Measurements from ENCODE around the gene ZXDC.

Gene ZXDC

GRCh38 chr3:126454437-126455198 lies 21.1 kb downstream of the ZXDC start:
- no peak for DNase-seq (ENCODE audit: low spot score)

GRCh38 chr3:126454025-126454424 lies 21.7 kb downstream of the ZXDC start:
- no peak for DNase-seq (ENCODE audit: low spot score)

GRCh38 chr3:126452213-126452612 lies 23.5 kb downstream of the ZXDC start:
- no peak for DNase-seq (ENCODE audit: low spot score)

- DNase-seq (ENCODE audit: low spot score), result no peak
Observed at GRCh38 chr3:126451511-126451910, 24.2 kb downstream of the ZXDC start.

GRCh38 chr3:126450744-126451143 lies 24.9 kb downstream of the ZXDC start:
- DNase-seq (ENCODE audit: low spot score), result no peak

GRCh38 chr3:126450219-126450618 lies 25.5 kb downstream of the ZXDC start:
- no peak for DNase-seq (ENCODE audit: low spot score)

GRCh38 chr3:126449621-126450051 lies 26.1 kb downstream of the ZXDC start:
- DNase-seq (ENCODE audit: low spot score), result no peak

- no peak for DNase-seq (ENCODE audit: low spot score)
Observed at GRCh38 chr3:126448893-126449180, 26.9 kb downstream of the ZXDC start.

- DNase-seq (ENCODE audit: low spot score), result no peak
Observed at GRCh38 chr3:126448136-126448892, 27.4 kb downstream of the ZXDC start.

GRCh38 chr3:126447456-126448106 lies 28.1 kb downstream of the ZXDC start:
- DNase-seq (ENCODE audit: low spot score), result no peak

GRCh38 chr3:126446791-126447190 lies 28.9 kb downstream of the ZXDC start:
- DNase-seq (ENCODE audit: low spot score), result no peak

- no peak for DNase-seq (ENCODE audit: low spot score)
Observed at GRCh38 chr3:126446301-126446700, 29.4 kb downstream of the ZXDC start.

GRCh38 chr3:126445506-126445905 lies 30.2 kb downstream of the ZXDC start:
- no peak for DNase-seq (ENCODE audit: low spot score)

- no peak for DNase-seq (ENCODE audit: low spot score)
Observed at GRCh38 chr3:126442856-126443242, 32.8 kb downstream of the ZXDC start.

GRCh38 chr3:126442094-126442855 lies 33.4 kb downstream of the ZXDC start:
- DNase-seq (ENCODE audit: low spot score), result no peak

GRCh38 chr3:126441256-126441880 lies 34.3 kb downstream of the ZXDC start:
- DNase-seq (ENCODE audit: low spot score), result no peak

- no peak for DNase-seq (ENCODE audit: low spot score)
Observed at GRCh38 chr3:126440709-126440995, 35.0 kb downstream of the ZXDC start.

GRCh38 chr3:126439968-126440708 lies 35.6 kb downstream of the ZXDC start:
- DNase-seq (ENCODE audit: low spot score), result no peak

GRCh38 chr3:126439346-126439967 lies 36.2 kb downstream of the ZXDC start:
- no peak for DNase-seq (ENCODE audit: low spot score)

GRCh38 chr3:126438746-126439145 lies 36.9 kb downstream of the ZXDC start:
- DNase-seq (ENCODE audit: low spot score), result no peak

GRCh38 chr3:126438186-126438585 lies 37.5 kb downstream of the ZXDC start:
- DNase-seq (ENCODE audit: low spot score), result no peak

All from SK-N-DZ (cell line).